ENCODE measurements around the gene MAGEF1. TPM values are rescaled to one million over a fixed set of nuclear protein-coding genes. Genes with fewer than 3 reads are reported as not detected.
"Not testable (repeated sequence)": the region's sequence is repeated elsewhere in the genome, so short reads cannot be mapped to it uniquely, and the experiment has no call there.

The MAGEF1 gene
- total and polyA plus RNA-seq, 12 donors: 20.1 to 33.9 (median 30.5) TPM

DNA sequence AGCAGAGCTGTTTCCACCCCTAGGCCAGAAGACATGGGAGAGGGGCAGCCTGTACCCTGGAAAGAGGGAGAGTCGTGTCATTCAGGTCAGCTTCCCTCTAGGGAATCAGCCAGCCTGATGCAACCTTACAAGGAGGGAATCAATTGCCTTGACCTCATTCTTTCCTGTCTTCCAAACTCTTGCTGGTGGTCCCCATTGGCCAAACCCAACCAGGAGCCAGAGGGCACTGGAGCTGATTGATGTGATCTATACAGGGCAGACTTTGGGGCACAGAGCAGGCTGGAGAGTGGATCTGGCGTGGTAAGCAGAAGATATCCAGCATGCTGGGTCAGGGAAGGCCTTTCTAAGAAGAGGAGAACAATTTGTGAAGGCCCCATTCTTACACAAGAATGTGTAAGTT, 19.1 kb upstream of the MAGEF1 start:
- H3K27me3 ChIP-seq: peaks cover 0 to 12% (median 0%) of the 10 kb centered on the region in 7 donors
- ATAC-seq: no peak
- H3K36me3 ChIP-seq: no peaks in the 10 kb centered on the region
- TF ChIP-seq, protein P1, sequence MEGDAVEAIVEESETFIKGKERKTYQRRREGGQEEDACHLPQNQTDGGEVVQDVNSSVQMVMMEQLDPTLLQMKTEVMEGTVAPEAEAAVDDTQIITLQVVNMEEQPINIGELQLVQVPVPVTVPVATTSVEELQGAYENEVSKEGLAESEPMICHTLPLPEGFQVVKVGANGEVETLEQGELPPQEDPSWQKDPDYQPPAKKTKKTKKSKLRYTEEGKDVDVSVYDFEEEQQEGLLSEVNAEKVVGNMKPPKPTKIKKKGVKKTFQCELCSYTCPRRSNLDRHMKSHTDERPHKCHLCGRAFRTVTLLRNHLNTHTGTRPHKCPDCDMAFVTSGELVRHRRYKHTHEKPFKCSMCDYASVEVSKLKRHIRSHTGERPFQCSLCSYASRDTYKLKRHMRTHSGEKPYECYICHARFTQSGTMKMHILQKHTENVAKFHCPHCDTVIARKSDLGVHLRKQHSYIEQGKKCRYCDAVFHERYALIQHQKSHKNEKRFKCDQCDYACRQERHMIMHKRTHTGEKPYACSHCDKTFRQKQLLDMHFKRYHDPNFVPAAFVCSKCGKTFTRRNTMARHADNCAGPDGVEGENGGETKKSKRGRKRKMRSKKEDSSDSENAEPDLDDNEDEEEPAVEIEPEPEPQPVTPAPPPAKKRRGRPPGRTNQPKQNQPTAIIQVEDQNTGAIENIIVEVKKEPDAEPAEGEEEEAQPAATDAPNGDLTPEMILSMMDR (IDR thresholded peaks at IDR 0.05): no peak
- no peaks in the 10 kb centered on the region for H3K9me3 ChIP-seq
- WGBS, 2 donors: 89 to 95% methylated on average over 2 of the region's 2 CpGs
- H3K4me3 ChIP-seq: no peak overlapping the region
- intact Hi-C loops (cut with DNase I): loop anchor here in 1 of 10 donors (5.0 kb wide), 1 partner anchor 46 kb away; no protein-coding TSS in a partner anchor
- H3K4me1 ChIP-seq: peaks cover 0 to 7% (median 0%) of the 10 kb centered on the region in 9 donors
- DNase-seq: no peak
- H3K27ac ChIP-seq: no peak overlapping the region

DNA sequence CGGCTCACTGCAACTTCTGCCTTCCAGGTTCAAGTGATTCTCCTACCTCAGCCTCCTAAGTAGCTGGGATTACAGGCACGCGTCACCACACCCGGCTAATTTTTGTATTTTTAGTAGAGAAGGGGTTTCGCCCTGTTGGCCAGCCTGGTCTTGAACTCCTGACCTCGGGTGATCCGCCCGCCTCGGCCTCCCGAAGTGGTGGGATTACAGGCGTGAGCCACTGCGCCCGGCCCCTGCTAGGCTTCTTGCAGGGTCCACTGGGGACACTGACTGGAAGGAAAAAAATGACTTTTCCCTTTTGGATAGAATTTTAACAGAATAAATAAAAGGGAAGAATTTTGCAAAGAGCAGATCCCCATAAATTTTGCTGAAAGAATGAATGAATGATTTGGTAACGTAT, 17.3 kb upstream of the MAGEF1 start:
- 95 to 96% methylated on average over 14 of the region's 14 CpGs for WGBS, 2 donors
- ATAC-seq, H3K9me3 ChIP-seq, H3K27me3 ChIP-seq, H3K36me3 ChIP-seq, DNase-seq, H3K4me3 ChIP-seq, H3K27ac ChIP-seq: not testable (repeated sequence)
- intact Hi-C loops (cut with DNase I): loop anchor here in 4 of 10 donors (5.0 kb wide), 1 partner anchor 48 kb away; no protein-coding TSS in a partner anchor
- H3K4me1 ChIP-seq: peaks cover 0 to 13% (median 0%) of the 10 kb centered on the region in 9 donors

DNA sequence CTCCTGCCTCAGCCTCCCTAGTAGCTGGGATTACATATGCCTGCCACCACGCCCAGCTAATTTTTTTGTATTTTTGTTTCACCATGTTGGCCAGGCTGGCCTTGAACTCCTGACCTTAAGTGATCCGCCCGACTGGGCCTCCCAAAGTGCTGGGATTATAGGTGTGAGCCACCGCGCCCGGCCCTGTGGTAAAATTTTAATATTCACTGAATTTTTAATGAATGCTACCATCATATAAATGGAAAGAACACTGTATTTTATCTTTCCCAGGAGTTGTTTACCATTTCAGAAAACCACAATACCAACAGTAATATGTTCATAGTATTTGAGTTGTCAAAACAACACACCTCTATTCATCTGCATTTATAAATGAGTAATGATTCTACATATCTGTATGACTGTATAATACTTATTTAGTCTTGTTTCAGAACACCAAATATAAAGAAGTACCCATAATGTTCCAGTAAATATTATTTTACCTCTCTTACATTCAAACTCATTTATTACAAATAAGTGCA, 16.2 kb upstream of the MAGEF1 start:
- H3K27ac ChIP-seq: no peak overlapping the region
- ATAC-seq: no peak
- H3K4me3 ChIP-seq: no peak overlapping the region
- no peaks in the 10 kb centered on the region for H3K9me3 ChIP-seq
- intact Hi-C loops (cut with DNase I): loop anchor here in 4 of 10 donors (5.0 kb wide), 1 partner anchor 49 kb away; no protein-coding TSS in a partner anchor
- 84 to 89% methylated on average over 6 of the region's 6 CpGs for WGBS, 2 donors
- TF ChIP-seq, protein P1 (IDR thresholded peaks at IDR 0.05): no peak
- no peak for DNase-seq
- H3K4me1 ChIP-seq: peaks cover 0 to 13% (median 0%) of the 10 kb centered on the region in 9 donors
- no peaks in the 10 kb centered on the region for H3K36me3 ChIP-seq
- H3K27me3 ChIP-seq: no peaks in the 10 kb centered on the region

DNA sequence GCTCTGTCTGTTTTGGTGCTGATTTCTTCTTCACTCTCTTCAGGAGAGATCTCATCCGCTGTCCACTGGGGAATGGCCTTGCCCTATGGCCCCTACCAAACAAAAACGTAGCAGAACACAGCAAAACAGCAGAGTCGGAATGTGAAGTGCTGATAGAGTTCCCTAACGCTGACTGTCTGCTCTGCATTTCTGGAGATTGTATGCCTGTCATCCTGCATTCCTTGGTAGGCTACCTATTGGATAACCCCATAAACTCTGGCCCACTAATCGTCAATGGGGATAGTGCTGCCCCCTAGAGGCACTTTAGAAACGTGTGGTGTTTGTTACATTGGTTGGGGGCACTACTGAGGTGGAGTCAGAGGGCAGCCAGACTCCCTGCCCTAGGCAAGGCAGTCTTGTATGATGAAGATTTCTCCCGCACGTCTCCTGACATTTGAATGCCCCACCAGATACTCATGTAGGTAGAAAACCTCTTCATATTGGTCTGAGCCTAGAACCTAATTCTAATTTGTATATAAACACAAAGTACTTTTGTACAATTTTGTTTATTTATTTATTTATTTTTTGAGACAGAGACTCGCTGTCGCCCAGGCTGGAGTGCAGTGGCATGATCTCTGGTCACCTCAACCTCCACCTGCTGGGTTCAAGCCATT, 15.6 kb upstream of the MAGEF1 start:
- intact Hi-C loops (cut with DNase I): loop anchor here in 6 of 10 donors (1.0 to 5.0 kb wide), 4 partner anchors 50 to 166 kb away; partner anchors contain the start of gene EPHB3 (in 1 of the 6)
- Histone ChIP-seq H3K4me3 (no peak overlapping the region), H3K9me3 (no peaks in the 10 kb centered on the region), H3K27ac (no peak overlapping the region), H3K36me3 (no peaks in the 10 kb centered on the region), H3K4me1 (peaks cover 0 to 13% (median 0%) of the 10 kb centered on the region in 9 donors), H3K27me3 (no peaks in the 10 kb centered on the region)
- TF ChIP-seq, protein P1 (IDR thresholded peaks at IDR 0.05): peak; percentile 47 to 83 (median 77)
- peak in 1 of 2 donors; percentile 67 for DNase-seq
- WGBS, 2 donors: 36 to 39% methylated on average over 10 of the region's 10 CpGs
- peak; percentile 69 to 93 (median 88) for ATAC-seq
